Duodenal mucosa (tissue), 2 donors: ENCODE results near the gene LSAMP.

Experiments
- H3K27ac ChIP-seq: one replicate; pipeline ENCODE4 v1.7.0; 2013; ENCODE audit warnings: low read depth, low read length
- H3K27me3 ChIP-seq, 2 donors: one replicate each; pipeline ENCODE4 v1.7.0; 2013; ENCODE audit warnings: low read length in 2 of 2, control low read depth in 1 of 2; ENCODE audit not compliant: insufficient read depth in 2 of 2, control insufficient read depth in 1 of 2
- H3K36me3 ChIP-seq, 2 donors: one replicate each; pipeline ENCODE4 v1.7.0; 2013; ENCODE audit warnings: low read length in 2 of 2, control low read depth in 1 of 2; ENCODE audit not compliant: insufficient read depth in 2 of 2, control insufficient read depth in 1 of 2
- H3K4me1 ChIP-seq, 2 donors: one replicate each; pipeline ENCODE4 v1.7.0; 2013; ENCODE audit warnings: low read length in 2 of 2, control low read depth in 1 of 2; ENCODE audit not compliant: insufficient read depth in 2 of 2, control insufficient read depth in 1 of 2
- H3K4me3 ChIP-seq, 2 donors: one replicate each; pipeline ENCODE4 v1.7.0; 2013; ENCODE audit warnings: low read length in 2 of 2, low read depth in 1 of 2
- H3K9ac ChIP-seq, 2 donors: one replicate each; pipeline ENCODE4 v1.7.0; 2013; ENCODE audit warnings: low read length in 2 of 2, low read depth in 1 of 2
- H3K9me3 ChIP-seq, 2 donors: one replicate each; pipeline ENCODE4 v1.7.0; 2013; ENCODE audit warnings: low read length in 2 of 2, control low read depth in 1 of 2; ENCODE audit not compliant: control insufficient read depth in 1 of 2

Gene LSAMP

GRCh38 chr3:116306149-116306548 is 139.1 kb downstream of the LSAMP start:
- no peak overlapping the region for H3K27ac ChIP-seq
- H3K4me3 ChIP-seq = no peak overlapping the region
- H3K27me3 ChIP-seq = no peaks in the 10 kb centered on the region
- no peak overlapping the region for H3K9ac ChIP-seq
- H3K9me3 ChIP-seq = no peaks in the 10 kb centered on the region
- no peaks in the 10 kb centered on the region for H3K4me1 ChIP-seq
- H3K36me3 ChIP-seq = no peaks in the 10 kb centered on the region

- H3K27me3 ChIP-seq = no peaks in the 10 kb centered on the region
- no peak overlapping the region for H3K27ac ChIP-seq
- H3K4me3 ChIP-seq = no peak overlapping the region
- H3K4me1 ChIP-seq = no peaks in the 10 kb centered on the region
- H3K9ac ChIP-seq = no peak overlapping the region
- no peaks in the 10 kb centered on the region for H3K9me3 ChIP-seq
- no peaks in the 10 kb centered on the region for H3K36me3 ChIP-seq
Observed at GRCh38 chr3:116302087-116302747, 143.1 kb downstream of the LSAMP start.

GRCh38 chr3:116301422-116301821 is 143.9 kb downstream of the LSAMP start:
- H3K4me1 ChIP-seq = no peaks in the 10 kb centered on the region
- H3K36me3 ChIP-seq = no peaks in the 10 kb centered on the region

GRCh38 chr3:116300226-116300625 is 145.1 kb downstream of the LSAMP start:
- Histone ChIP-seq H3K4me1 (no peaks in the 10 kb centered on the region), H3K36me3 (no peaks in the 10 kb centered on the region), H3K4me3 (no peak overlapping the region), H3K9ac (no peak overlapping the region), H3K9me3 (no peaks in the 10 kb centered on the region), H3K27ac (no peak overlapping the region), H3K27me3 (no peaks in the 10 kb centered on the region)

More at GRCh38 chr3:116301422-116301821, 143.9 kb downstream of the LSAMP start:
- no peaks in the 10 kb centered on the region for H3K27me3 ChIP-seq
- no peak overlapping the region for H3K4me3 ChIP-seq
- H3K27ac ChIP-seq = no peak overlapping the region
- H3K9ac ChIP-seq = no peak overlapping the region
- no peaks in the 10 kb centered on the region for H3K9me3 ChIP-seq

GRCh38 chr3:116299646-116300081 is 145.6 kb downstream of the LSAMP start:
- Histone ChIP-seq H3K27ac (no peak overlapping the region), H3K4me3 (no peak overlapping the region), H3K36me3 (no peaks in the 10 kb centered on the region), H3K4me1 (no peaks in the 10 kb centered on the region), H3K9ac (no peak overlapping the region), H3K9me3 (no peaks in the 10 kb centered on the region), H3K27me3 (no peaks in the 10 kb centered on the region)

- no peaks in the 10 kb centered on the region for H3K4me1 ChIP-seq
- no peak overlapping the region for H3K27ac ChIP-seq
- no peaks in the 10 kb centered on the region for H3K9me3 ChIP-seq
- no peak overlapping the region for H3K9ac ChIP-seq
- H3K27me3 ChIP-seq = no peaks in the 10 kb centered on the region
- no peaks in the 10 kb centered on the region for H3K36me3 ChIP-seq
- H3K4me3 ChIP-seq = no peak overlapping the region
Observed at GRCh38 chr3:116298151-116298550, 147.1 kb downstream of the LSAMP start.

- no peaks in the 10 kb centered on the region for H3K4me1 ChIP-seq
- H3K27ac ChIP-seq = no peak overlapping the region
- no peak overlapping the region for H3K4me3 ChIP-seq
- H3K27me3 ChIP-seq = no peaks in the 10 kb centered on the region
- H3K9ac ChIP-seq = no peak overlapping the region
- H3K9me3 ChIP-seq = no peaks in the 10 kb centered on the region
- H3K36me3 ChIP-seq = no peaks in the 10 kb centered on the region
Observed at GRCh38 chr3:116291141-116291540, 154.1 kb downstream of the LSAMP start.

- no peaks in the 10 kb centered on the region for H3K27me3 ChIP-seq
Observed at GRCh38 chr3:116288485-116288884, 156.8 kb downstream of the LSAMP start.

GRCh38 chr3:116285781-116286421 is 159.4 kb downstream of the LSAMP start:
- H3K27me3 ChIP-seq = no peaks in the 10 kb centered on the region

More at GRCh38 chr3:116288485-116288884, 156.8 kb downstream of the LSAMP start:
- Histone ChIP-seq H3K9ac (no peak overlapping the region), H3K4me3 (no peak overlapping the region), H3K4me1 (no peaks in the 10 kb centered on the region), H3K9me3 (no peaks in the 10 kb centered on the region), H3K36me3 (no peaks in the 10 kb centered on the region), H3K27ac (no peak overlapping the region)

GRCh38 chr3:116281313-116282143 is 163.8 kb downstream of the LSAMP start:
- Histone ChIP-seq H3K27me3 (no peaks in the 10 kb centered on the region), H3K9ac (no peak overlapping the region), H3K4me3 (no peak overlapping the region), H3K9me3 (no peaks in the 10 kb centered on the region), H3K27ac (no peak overlapping the region), H3K4me1 (no peaks in the 10 kb centered on the region), H3K36me3 (no peaks in the 10 kb centered on the region)

More at GRCh38 chr3:116285781-116286421, 159.4 kb downstream of the LSAMP start:
- H3K4me3 ChIP-seq = no peak overlapping the region
- no peaks in the 10 kb centered on the region for H3K4me1 ChIP-seq
- H3K9me3 ChIP-seq = no peaks in the 10 kb centered on the region
- no peaks in the 10 kb centered on the region for H3K36me3 ChIP-seq
- H3K9ac ChIP-seq = no peak overlapping the region
- H3K27ac ChIP-seq = no peak overlapping the region
